KBM-7 (cell line): ENCODE results near the gene UBTF.
"Not testable (repeated sequence)": the region's sequence is repeated elsewhere in the genome, so short reads cannot be mapped to it uniquely, and the experiment has no call there.

Experiments used
- DNase-seq: peaks from one replicate; pipeline ENCODE4 v3.0.0-alpha.2; 2015
- in situ Hi-C: fragments of 300-500 bp; cut with MboI; formaldehyde crosslinking; loops from 2 replicates; pipeline ENCODE4 v1.14.3; 2020; ENCODE audit warnings: low sequenced_read_pairs, low pct_unique_long_range_greater_than_20kb, mixed read lengths

Gene UBTF

GRCh38 chr17:44247876-44248736, 28.6 kb upstream of the UBTF start:
- no peak for DNase-seq
- in situ Hi-C loops: no loop called here

GRCh38 chr17:44247440-44247841, 28.0 kb upstream of the UBTF start:
- no peak for DNase-seq
- in situ Hi-C loops: no loop called here

- peak; percentile 46 for DNase-seq
- in situ Hi-C loops: no loop called here
These were observed 21.7 kb upstream of the UBTF start for GRCh38 chr17:44241106-44241624.

GRCh38 chr17:44237886-44238285, 18.4 kb upstream of the UBTF start:
- in situ Hi-C loops, DNase-seq: not testable (repeated sequence)

- no peak for DNase-seq
- in situ Hi-C loops: no loop called here
These were observed 17.0 kb upstream of the UBTF start for GRCh38 chr17:44236444-44236991.

- no peak for DNase-seq
These were observed 16.1 kb upstream of the UBTF start for GRCh38 chr17:44235583-44235936.

GRCh38 chr17:44233582-44233981, 14.1 kb upstream of the UBTF start:
- DNase-seq: no peak
- in situ Hi-C loops: no loop called here

More at GRCh38 chr17:44235583-44235936, 16.1 kb upstream of the UBTF start:
- in situ Hi-C loops: no loop called here

- in situ Hi-C loops: no loop called here
- no peak for DNase-seq
These were observed 12.6 kb upstream of the UBTF start for GRCh38 chr17:44232061-44232460.

- no peak for DNase-seq
- in situ Hi-C loops: no loop called here
These were observed 10.7 kb upstream of the UBTF start for GRCh38 chr17:44230140-44230539.

GRCh38 chr17:44229090-44229489, 9.6 kb upstream of the UBTF start:
- no peak for DNase-seq
- in situ Hi-C loops: no loop called here

- DNase-seq: no peak
- in situ Hi-C loops: no loop called here
These were observed 4.1 kb upstream of the UBTF start for GRCh38 chr17:44223541-44224071.

- in situ Hi-C loops: no loop called here
- DNase-seq: peak; percentile 69
These were observed 2.8 kb upstream of the UBTF start for GRCh38 chr17:44222112-44222869.

- in situ Hi-C loops: no loop called here
- no peak for DNase-seq
These were observed 2.3 kb upstream of the UBTF start for GRCh38 chr17:44221862-44222111.

- in situ Hi-C loops: no loop called here
These were observed 1.8 kb upstream of the UBTF start for GRCh38 chr17:44221084-44221861.

GRCh38 chr17:44220213-44221083, 973 bp upstream of the UBTF start:
- DNase-seq: peak; percentile 49
- in situ Hi-C loops: no loop called here

More at GRCh38 chr17:44221084-44221861, 1.8 kb upstream of the UBTF start:
- peak; percentile 75 for DNase-seq

GRCh38 chr17:44219108-44219615, 313 bp downstream of the UBTF start:
- in situ Hi-C loops: loop anchor here (10.0 kb wide), 1 partner anchor 106 kb away; the partner anchor contains the start of gene SLC25A39
- peak; percentile 59 for DNase-seq

- in situ Hi-C loops: loop anchor here (10.0 kb wide), 1 partner anchor 106 kb away; the partner anchor contains the start of gene SLC25A39
- DNase-seq: peak; percentile 96
These were observed 949 bp downstream of the UBTF start for GRCh38 chr17:44218344-44219107.
